ENCODE results near the gene MATCAP1. TPM values are rescaled to one million over a fixed set of nuclear protein-coding genes. Genes with fewer than 3 reads are reported as not detected.

The MATCAP1 gene
- total and polyA plus RNA-seq, 7 experiments from 2014 or later = 0.48 to 88.1 (median 4.9) TPM

DNA sequence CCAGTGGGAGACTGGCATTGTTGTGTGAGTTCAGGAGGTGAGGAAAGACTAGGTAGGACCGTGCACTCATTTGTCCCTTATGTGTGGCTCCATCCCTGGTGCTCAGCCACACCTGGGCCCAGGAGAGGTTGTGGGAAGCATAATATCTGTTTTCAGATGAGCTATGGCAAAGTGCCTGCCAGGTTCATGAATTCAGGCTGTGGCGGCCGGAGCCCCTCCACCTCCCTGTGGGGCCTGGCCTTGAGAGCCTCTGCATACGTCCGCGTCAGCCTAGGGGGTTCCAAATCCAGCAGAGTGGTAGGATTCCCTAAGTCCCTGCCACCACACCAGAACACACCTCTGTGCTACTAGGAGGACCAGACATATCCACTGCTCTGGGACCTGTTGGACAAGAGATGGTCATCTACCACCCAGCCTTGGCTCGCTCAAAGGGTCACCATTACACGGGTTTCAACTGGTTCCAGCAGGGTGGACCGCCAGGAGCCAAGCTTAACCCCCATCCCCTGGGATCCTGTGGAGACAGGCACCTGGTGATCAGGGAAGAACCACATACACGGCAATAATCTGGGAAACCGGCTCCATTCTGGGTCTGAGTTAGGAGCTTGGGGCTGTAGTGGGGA, 35.0 kb downstream of the MATCAP1 start:
- POLR2A ChIA-PET = no interaction called here
- CTCF ChIA-PET = no interaction called here
- Histone ChIP-seq H3K27me3 (ENCODE audit: control insufficient read depth in 2 of 2, insufficient read depth in 2 of 2, low read length in 2 of 2) (no peaks in the 10 kb centered on the region), H3K36me3 (ENCODE audit: control insufficient read depth in 2 of 3, insufficient read depth in 3 of 3, low read length in 3 of 3) (peaks cover 0 to 41% (median 8%) of the 10 kb centered on the region in 3 experiments), H3K9me3 (ENCODE audit: control insufficient read depth in 2 of 3, low read length in 3 of 3) (no peaks in the 10 kb centered on the region), H3K27ac (ENCODE audit: low read depth, low read length) (no peak overlapping the region), H3K4me1 (ENCODE audit: control insufficient read depth in 2 of 2, insufficient read depth in 2 of 2, low read length in 2 of 2) (peaks cover 0 to 4% of the 10 kb centered on the region in 2 donors), H3K4me3 (ENCODE audit: low read length) (no peak overlapping the region)
- ATAC-seq (no peak), DNase-seq (no peak)
- Mint-ChIP-seq H3K27ac (peak overlapping the region in 2 of 9 donors; percentile 31 to 49), H3K27me3 (peaks cover 0 to 12% (median 6%) of the 10 kb centered on the region in 5 donors), H3K36me3 (peaks cover 5 to 47% (median 29%) of the 10 kb centered on the region in 5 donors), H3K4me3 (peak overlapping the region in 7 of 10 donors; percentile 14 to 61 (median 45)), H3K9me3 (peaks cover 0 to 2% (median 0%) of the 10 kb centered on the region in 11 donors), H3K4me1 (peaks cover 6 to 31% (median 10%) of the 10 kb centered on the region in 7 donors)
- intact Hi-C loops (cut with micrococcal nuclease) = no loop called here

DNA sequence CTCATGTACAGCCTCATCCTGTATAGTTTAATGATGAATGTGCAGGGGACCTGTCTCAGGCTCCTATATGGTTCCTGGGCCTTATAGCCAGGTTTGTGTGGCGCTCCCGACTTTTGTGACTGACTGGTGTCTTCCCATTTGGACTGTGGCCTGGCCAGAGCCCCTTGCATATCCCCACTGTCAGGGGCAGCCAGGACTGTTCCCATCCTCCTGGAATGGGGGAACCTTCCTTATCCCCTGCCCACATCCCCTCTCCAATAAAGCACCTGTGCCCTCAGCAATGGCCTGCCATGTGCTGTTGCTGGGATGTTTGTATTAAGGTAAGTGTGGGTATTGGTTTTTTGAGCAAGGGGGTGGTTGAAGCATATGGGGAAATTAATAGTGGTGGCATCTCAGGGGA, 35.5 kb downstream of the MATCAP1 start:
- Histone ChIP-seq H3K4me1 (ENCODE audit: control insufficient read depth in 2 of 2, insufficient read depth in 2 of 2, low read length in 2 of 2) (peaks cover 0 to 4% of the 10 kb centered on the region in 2 donors), H3K4me3 (ENCODE audit: low read length) (no peak overlapping the region), H3K36me3 (ENCODE audit: control insufficient read depth in 2 of 3, insufficient read depth in 3 of 3, low read length in 3 of 3) (peaks cover 4 to 45% (median 8%) of the 10 kb centered on the region in 3 experiments), H3K9me3 (ENCODE audit: control insufficient read depth in 2 of 3, low read length in 3 of 3) (no peaks in the 10 kb centered on the region), H3K27ac (ENCODE audit: low read depth, low read length) (no peak overlapping the region), H3K27me3 (ENCODE audit: control insufficient read depth in 2 of 2, insufficient read depth in 2 of 2, low read length in 2 of 2) (no peaks in the 10 kb centered on the region)
- ChIA-PET POLR2A (no interaction called here), CTCF (no interaction called here)
- Mint-ChIP-seq H3K4me1 (peaks cover 5 to 27% (median 8%) of the 10 kb centered on the region in 7 donors), H3K27me3 (peaks cover 0 to 12% (median 6%) of the 10 kb centered on the region in 5 donors), H3K27ac (peak overlapping the region in 1 of 9 donors; percentile 31), H3K36me3 (peaks cover 5 to 52% (median 33%) of the 10 kb centered on the region in 5 donors), H3K4me3 (peak overlapping the region in 3 of 10 donors; percentile 1 to 57 (median 50)), H3K9me3 (peaks cover 0 to 2% (median 0%) of the 10 kb centered on the region in 11 donors)
- DNase-seq (no peak), ATAC-seq (no peak)
- intact Hi-C loops (cut with micrococcal nuclease) = no loop called here

GRCh38 chr16:67147437-67148140, 36.2 kb downstream of the MATCAP1 start:
- Mint-ChIP-seq H3K4me1 (peaks cover 0 to 21% (median 5%) of the 10 kb centered on the region in 7 donors), H3K27ac (no peak overlapping the region), H3K9me3 (peaks cover 0 to 2% (median 0%) of the 10 kb centered on the region in 11 donors), H3K27me3 (peaks cover 0 to 9% (median 5%) of the 10 kb centered on the region in 5 donors), H3K36me3 (peaks cover 5 to 57% (median 38%) of the 10 kb centered on the region in 5 donors), H3K4me3 (no peak overlapping the region)
- Histone ChIP-seq H3K9me3 (ENCODE audit: control insufficient read depth in 2 of 3, low read length in 3 of 3) (no peaks in the 10 kb centered on the region), H3K4me3 (ENCODE audit: low read length) (no peak overlapping the region), H3K36me3 (ENCODE audit: control insufficient read depth in 2 of 3, insufficient read depth in 3 of 3, low read length in 3 of 3) (peaks cover 5 to 52% (median 8%) of the 10 kb centered on the region in 3 experiments), H3K27me3 (ENCODE audit: control insufficient read depth in 2 of 2, insufficient read depth in 2 of 2, low read length in 2 of 2) (no peaks in the 10 kb centered on the region), H3K4me1 (ENCODE audit: control insufficient read depth in 2 of 2, insufficient read depth in 2 of 2, low read length in 2 of 2) (peaks cover 0 to 4% of the 10 kb centered on the region in 2 donors), H3K27ac (ENCODE audit: low read depth, low read length) (no peak overlapping the region)
- ChIA-PET POLR2A (no interaction called here), CTCF (no interaction called here)
- no peak for ATAC-seq
- no peak for DNase-seq
- intact Hi-C loops (cut with micrococcal nuclease) = no loop called here

GRCh38 chr16:67146523-67147357, 37.0 kb downstream of the MATCAP1 start:
- Histone ChIP-seq H3K4me3 (ENCODE audit: low read length) (no peak overlapping the region), H3K9me3 (ENCODE audit: control insufficient read depth in 2 of 3, low read length in 3 of 3) (no peaks in the 10 kb centered on the region), H3K4me1 (ENCODE audit: control insufficient read depth in 2 of 2, insufficient read depth in 2 of 2, low read length in 2 of 2) (peaks cover 0 to 4% of the 10 kb centered on the region in 2 donors), H3K36me3 (ENCODE audit: control insufficient read depth in 2 of 3, insufficient read depth in 3 of 3, low read length in 3 of 3) (peaks cover 5 to 60% (median 8%) of the 10 kb centered on the region in 3 experiments), H3K27me3 (ENCODE audit: control insufficient read depth in 2 of 2, insufficient read depth in 2 of 2, low read length in 2 of 2) (no peaks in the 10 kb centered on the region), H3K27ac (ENCODE audit: low read depth, low read length) (no peak overlapping the region)
- ChIA-PET CTCF (interaction anchor here (0.6 kb wide), 1 partner anchor 172 kb away, joined by 3 read pairs; no protein-coding TSS in a partner anchor), POLR2A (no interaction called here)
- Mint-ChIP-seq H3K4me3 (peak overlapping the region in 1 of 10 donors; percentile 25), H3K36me3 (peaks cover 5 to 64% (median 42%) of the 10 kb centered on the region in 5 donors), H3K4me1 (peaks cover 0 to 16% (median 3%) of the 10 kb centered on the region in 7 donors), H3K9me3 (peaks cover 0 to 2% (median 0%) of the 10 kb centered on the region in 11 donors), H3K27ac (no peak overlapping the region), H3K27me3 (peaks cover 0 to 9% (median 4%) of the 10 kb centered on the region in 5 donors)
- intact Hi-C loops (cut with micrococcal nuclease) = no loop called here
- DNase-seq = no peak
- ATAC-seq = no peak

DNA sequence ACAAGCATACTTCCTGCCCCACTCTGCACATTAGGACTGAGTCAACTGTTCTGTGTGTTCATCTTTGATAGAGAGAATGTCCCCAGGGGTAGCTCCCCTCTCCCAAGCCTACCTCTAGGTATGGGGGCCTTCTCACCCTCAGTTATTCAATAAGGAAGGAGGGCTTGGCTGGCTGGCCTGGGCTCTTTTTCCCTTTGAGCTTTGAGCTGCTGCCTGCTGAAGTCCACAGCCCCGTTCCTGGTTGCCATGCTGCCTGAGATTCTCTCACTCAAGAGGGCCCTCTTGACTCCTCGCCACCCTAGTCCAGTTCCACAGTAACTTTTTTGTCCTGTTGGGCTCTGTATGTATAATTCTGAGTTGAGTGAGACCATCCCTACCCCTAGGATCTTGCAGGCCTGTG, 38.0 kb downstream of the MATCAP1 start:
- CTCF ChIA-PET = interaction anchor here (0.8 kb wide), 1 partner anchor 170 kb away, joined by 3 read pairs; no protein-coding TSS in a partner anchor
- no peaks in the 10 kb centered on the region for H3K27me3 ChIP-seq (ENCODE audit: control insufficient read depth in 2 of 2, insufficient read depth in 2 of 2, low read length in 2 of 2)
- H3K27ac ChIP-seq (ENCODE audit: low read depth, low read length) = no peak overlapping the region
- Mint-ChIP-seq H3K4me1 (peaks cover 0 to 8% (median 2%) of the 10 kb centered on the region in 7 donors), H3K9me3 (peaks cover 0 to 2% (median 0%) of the 10 kb centered on the region in 11 donors), H3K36me3 (peaks cover 7 to 72% (median 48%) of the 10 kb centered on the region in 5 donors), H3K4me3 (no peak overlapping the region), H3K27me3 (peaks cover 0 to 9% (median 4%) of the 10 kb centered on the region in 5 donors), H3K27ac (no peak overlapping the region)
- peaks cover 9 to 70% (median 10%) of the 10 kb centered on the region in 3 experiments for H3K36me3 ChIP-seq (ENCODE audit: control insufficient read depth in 2 of 3, insufficient read depth in 3 of 3, low read length in 3 of 3)
- ATAC-seq = no peak
- no peaks in the 10 kb centered on the region for H3K9me3 ChIP-seq (ENCODE audit: control insufficient read depth in 2 of 3, low read length in 3 of 3)
- POLR2A ChIA-PET = no interaction called here
- no peak for DNase-seq
- no peaks in the 10 kb centered on the region for H3K4me1 ChIP-seq (ENCODE audit: control insufficient read depth in 2 of 2, insufficient read depth in 2 of 2, low read length in 2 of 2)
- intact Hi-C loops (cut with micrococcal nuclease) = no loop called here
- H3K4me3 ChIP-seq (ENCODE audit: low read length) = no peak overlapping the region

GRCh38 chr16:67144943-67145342, 38.8 kb downstream of the MATCAP1 start:
- peaks cover 0 to 8% (median 2%) of the 10 kb centered on the region in 7 donors for H3K4me1 Mint-ChIP-seq
- H3K9me3 Mint-ChIP-seq = peaks cover 0 to 2% (median 0%) of the 10 kb centered on the region in 11 donors
- peaks cover 8 to 80% (median 56%) of the 10 kb centered on the region in 5 donors for H3K36me3 Mint-ChIP-seq
- POLR2A ChIA-PET = interaction anchor here (1.2 kb wide), 1 partner anchor 10 kb away, joined by 4 read pairs; no protein-coding TSS in a partner anchor
- CTCF ChIA-PET = interaction anchor here (0.6 to 0.8 kb wide), 2 partner anchors 169 to 186 kb away, joined by 3 read pairs; no protein-coding TSS in a partner anchor
- peaks cover 9 to 78% (median 18%) of the 10 kb centered on the region in 3 experiments for H3K36me3 ChIP-seq (ENCODE audit: control insufficient read depth in 2 of 3, insufficient read depth in 3 of 3, low read length in 3 of 3)
- peaks cover 0 to 9% (median 4%) of the 10 kb centered on the region in 5 donors for H3K27me3 Mint-ChIP-seq
- ATAC-seq (no peak), DNase-seq (no peak)
- no peak overlapping the region for H3K27ac ChIP-seq (ENCODE audit: low read depth, low read length)
- H3K9me3 ChIP-seq (ENCODE audit: control insufficient read depth in 2 of 3, low read length in 3 of 3) = no peaks in the 10 kb centered on the region
- H3K4me1 ChIP-seq (ENCODE audit: control insufficient read depth in 2 of 2, insufficient read depth in 2 of 2, low read length in 2 of 2) = no peaks in the 10 kb centered on the region
- no peaks in the 10 kb centered on the region for H3K27me3 ChIP-seq (ENCODE audit: control insufficient read depth in 2 of 2, insufficient read depth in 2 of 2, low read length in 2 of 2)
- H3K27ac Mint-ChIP-seq = no peak overlapping the region
- no peak overlapping the region for H3K4me3 ChIP-seq (ENCODE audit: low read length)
- H3K4me3 Mint-ChIP-seq = no peak overlapping the region
- intact Hi-C loops (cut with micrococcal nuclease) = no loop called here

All from naive thymus-derived CD4-positive, alpha-beta T cell (primary cell).